TTC549 (cell line): ENCODE results near the gene CCN5.

Experiments used
- FAIRE-seq: peaks from 2 replicates; lab custom pipeline; 2012; peaks lifted over from hg19 to GRCh38; lab: Jason Lieb, UNC

CCN5 gene

DNA sequence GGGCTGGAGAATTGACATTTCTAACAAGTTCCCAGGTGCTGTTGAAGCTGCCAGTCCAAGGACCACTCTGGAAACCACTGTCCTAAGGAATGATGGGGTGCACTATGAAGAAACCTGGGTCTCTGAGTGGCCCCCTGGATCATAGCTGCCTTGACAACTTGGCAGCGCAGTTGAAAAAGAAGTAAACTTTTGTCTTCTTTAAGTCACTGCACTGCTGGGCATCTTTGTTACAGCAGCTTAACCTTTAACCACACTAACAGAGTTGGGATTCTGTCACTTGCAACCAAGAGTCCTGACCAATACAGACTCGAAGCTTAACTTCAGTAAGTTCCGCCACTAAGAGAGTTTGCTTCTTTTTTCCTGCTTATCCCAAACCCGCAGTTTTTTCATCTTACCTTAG, 21.9 kb downstream of the CCN5 start:
- no peak for FAIRE-seq

- no peak for FAIRE-seq
Observed at GRCh38 chr20:44738813-44739477, 23.8 kb downstream of the CCN5 start.

GRCh38 chr20:44739942-44740341, 24.8 kb downstream of the CCN5 start:
- no peak for FAIRE-seq

DNA sequence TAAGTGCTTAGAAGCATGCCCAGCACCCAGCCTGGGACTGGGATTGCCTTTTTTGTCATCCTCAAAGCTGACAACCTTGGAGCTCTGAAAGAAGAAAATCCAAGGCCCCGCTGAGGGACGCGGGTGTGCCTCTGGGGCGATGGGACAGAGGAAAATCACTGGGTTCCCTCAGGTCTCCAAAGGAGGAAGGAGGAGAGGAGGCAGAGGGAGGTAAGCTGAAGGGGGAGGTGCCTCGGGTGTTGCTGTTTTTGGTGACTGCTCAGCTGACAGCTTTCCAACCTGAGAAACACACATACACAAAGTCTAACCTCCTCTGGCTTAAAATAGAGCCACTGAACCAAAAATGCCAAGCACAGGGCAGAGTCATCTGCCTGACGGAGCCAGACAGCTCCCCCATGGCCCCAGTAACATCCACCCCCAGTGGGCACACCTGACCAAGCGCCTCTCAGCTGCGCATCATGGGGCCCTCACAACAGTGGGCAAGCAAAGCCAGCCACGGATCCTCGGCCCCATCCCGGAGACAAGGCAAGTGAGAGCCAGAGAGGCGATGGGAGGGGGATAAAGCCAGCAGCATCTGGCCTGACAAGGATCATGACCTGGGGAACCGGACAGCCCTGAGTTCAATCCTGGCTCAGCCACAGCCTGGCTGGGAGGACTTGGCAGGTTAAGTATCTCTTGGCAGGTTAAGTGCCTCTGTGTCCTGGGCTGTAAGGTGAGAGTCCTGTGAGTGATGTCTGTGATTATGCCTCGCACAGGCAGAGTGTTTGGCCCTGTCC, 27.3 kb downstream of the CCN5 start:
- FAIRE-seq: no peak

GRCh38 chr20:44743080-44743701, 28.0 kb downstream of the CCN5 start:
- no peak for FAIRE-seq

- FAIRE-seq: no peak
Observed at GRCh38 chr20:44743916-44744655, 28.9 kb downstream of the CCN5 start.

GRCh38 chr20:44745122-44745597, 30.0 kb downstream of the CCN5 start:
- FAIRE-seq: no peak

DNA sequence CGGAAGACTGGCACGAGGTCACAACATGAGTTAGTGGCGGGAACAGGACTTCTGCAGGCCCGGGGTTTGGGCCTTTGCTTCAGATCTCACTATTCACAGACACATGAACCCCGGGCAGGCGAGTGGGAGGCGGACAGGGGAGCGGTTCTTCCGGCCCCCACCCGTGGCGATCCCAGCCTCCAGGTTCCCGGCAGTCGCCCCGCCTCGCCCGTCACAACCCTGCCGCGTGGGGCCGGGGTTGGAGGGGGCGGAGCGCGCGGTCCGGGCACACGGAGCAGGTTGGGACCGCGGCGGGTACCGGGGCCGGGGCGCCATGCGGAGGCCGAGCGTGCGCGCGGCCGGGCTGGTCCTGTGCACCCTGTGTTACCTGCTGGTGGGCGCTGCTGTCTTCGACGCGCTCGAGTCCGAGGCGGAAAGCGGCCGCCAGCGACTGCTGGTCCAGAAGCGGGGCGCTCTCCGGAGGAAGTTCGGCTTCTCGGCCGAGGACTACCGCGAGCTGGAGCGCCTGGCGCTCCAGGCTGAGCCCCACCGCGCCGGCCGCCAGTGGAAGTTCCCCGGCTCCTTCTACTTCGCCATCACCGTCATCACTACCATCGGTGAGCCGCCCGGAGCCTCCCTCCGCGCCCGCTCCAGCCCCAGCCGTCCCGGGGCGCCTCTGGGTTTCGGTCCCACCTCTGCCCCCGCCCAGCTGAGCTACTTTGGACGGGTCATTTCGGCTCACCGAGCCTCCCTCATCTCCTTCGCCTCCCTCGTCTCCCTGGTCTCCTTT, 30.6 kb downstream of the CCN5 start, which contains the start of gene KCNK15:
TSS of gene KCNK15 (plus strand) at position 268 of the 769 bp plus-strand sequence. CDS start at position 314, 46 bp downstream.
- FAIRE-seq: no peak

- no peak for FAIRE-seq
Observed at GRCh38 chr20:44746367-44747165, 31.4 kb downstream of the CCN5 start.

DNA sequence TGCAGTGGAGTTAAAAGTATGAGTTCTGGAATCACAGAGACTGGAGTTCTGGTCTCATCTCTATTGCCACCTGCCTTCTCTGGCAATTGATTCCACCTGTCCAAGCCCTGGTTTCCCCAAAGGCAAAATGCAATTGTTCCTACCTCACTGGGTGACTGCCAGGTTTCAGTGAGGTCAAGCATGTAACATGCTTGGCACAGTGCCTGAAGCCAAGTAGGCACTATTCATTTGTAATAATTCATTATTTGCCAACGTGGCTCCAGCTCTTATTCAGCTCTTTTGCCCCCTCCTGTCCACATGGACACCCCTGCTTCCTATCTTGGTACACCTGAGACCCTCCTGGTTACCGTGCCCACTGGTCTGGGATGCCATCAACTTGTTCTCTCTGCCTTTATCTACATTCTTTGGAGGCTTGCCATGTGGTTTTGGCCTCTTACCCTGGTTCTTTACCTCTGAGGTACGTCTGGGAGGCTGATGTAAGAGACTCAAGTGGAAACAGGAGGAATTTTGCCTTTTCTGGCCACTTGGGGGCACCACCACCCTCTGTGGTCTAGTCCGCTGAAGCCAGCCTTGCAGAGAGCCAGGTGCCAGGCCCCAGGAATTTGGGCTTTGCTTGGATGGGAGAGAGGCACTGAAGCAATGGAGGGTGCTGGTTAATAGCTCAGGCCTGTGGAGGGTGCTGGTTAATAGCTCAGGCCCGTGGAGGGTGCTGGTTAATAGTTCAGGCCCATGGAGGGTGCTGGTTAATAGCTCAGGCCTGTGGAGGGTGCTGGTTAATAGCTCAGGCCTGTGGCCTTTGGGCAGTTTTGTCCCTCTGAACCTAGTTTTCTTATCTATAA, 32.2 kb downstream of the CCN5 start:
- FAIRE-seq: no peak

GRCh38 chr20:44748005-44748370, 32.8 kb downstream of the CCN5 start:
- no peak for FAIRE-seq

DNA sequence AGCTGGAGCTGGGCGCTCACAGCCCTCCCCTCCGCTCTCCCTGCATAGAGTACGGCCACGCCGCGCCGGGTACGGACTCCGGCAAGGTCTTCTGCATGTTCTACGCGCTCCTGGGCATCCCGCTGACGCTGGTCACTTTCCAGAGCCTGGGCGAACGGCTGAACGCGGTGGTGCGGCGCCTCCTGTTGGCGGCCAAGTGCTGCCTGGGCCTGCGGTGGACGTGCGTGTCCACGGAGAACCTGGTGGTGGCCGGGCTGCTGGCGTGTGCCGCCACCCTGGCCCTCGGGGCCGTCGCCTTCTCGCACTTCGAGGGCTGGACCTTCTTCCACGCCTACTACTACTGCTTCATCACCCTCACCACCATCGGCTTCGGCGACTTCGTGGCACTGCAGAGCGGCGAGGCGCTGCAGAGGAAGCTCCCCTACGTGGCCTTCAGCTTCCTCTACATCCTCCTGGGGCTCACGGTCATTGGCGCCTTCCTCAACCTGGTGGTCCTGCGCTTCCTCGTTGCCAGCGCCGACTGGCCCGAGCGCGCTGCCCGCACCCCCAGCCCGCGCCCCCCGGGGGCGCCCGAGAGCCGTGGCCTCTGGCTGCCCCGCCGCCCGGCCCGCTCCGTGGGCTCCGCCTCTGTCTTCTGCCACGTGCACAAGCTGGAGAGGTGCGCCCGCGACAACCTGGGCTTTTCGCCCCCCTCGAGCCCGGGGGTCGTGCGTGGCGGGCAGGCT, 35.1 kb downstream of the CCN5 start:
- no peak for FAIRE-seq

DNA sequence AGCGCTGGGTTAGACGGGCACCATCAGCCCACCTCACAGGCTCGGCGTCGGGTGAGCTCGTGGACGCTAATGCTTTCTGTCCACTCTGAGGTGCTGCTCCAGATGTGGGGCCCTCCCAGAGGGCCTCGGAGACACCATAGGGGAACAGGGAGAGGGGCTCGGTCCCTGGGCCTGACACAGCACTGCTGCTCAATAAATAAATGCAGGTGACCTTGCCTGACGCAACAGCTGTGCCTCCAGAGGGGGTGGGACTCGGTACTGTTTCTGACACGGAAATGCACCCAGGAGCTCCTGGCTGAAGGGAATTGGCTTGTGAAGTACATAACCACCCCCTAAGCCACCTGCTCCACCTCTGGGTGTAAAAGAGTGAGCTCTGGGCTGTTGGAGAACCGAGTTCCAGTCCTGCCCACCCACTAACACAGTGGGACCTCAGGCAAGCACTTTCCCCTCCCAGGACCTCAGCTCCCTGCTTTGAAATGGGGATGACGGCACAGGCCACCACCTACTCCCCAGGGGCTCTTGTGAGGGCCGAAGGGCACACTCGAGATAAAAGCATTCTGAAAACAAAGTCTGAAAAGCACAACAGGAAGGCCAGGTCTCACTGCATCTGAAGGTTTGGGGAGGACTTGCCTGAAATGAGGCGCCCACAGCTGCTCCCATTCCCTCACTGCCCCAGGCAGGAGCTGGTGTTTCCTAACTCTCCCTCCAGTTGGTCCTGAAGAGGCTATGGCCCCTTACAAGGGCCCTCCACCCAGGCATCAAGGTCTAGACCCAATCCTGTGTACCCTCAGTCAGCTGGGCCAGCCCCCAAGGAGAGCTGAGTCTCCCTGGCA, 37.1 kb downstream of the CCN5 start:
- no peak for FAIRE-seq

- FAIRE-seq: no peak
Observed at GRCh38 chr20:44754554-44754953, 39.4 kb downstream of the CCN5 start.

DNA sequence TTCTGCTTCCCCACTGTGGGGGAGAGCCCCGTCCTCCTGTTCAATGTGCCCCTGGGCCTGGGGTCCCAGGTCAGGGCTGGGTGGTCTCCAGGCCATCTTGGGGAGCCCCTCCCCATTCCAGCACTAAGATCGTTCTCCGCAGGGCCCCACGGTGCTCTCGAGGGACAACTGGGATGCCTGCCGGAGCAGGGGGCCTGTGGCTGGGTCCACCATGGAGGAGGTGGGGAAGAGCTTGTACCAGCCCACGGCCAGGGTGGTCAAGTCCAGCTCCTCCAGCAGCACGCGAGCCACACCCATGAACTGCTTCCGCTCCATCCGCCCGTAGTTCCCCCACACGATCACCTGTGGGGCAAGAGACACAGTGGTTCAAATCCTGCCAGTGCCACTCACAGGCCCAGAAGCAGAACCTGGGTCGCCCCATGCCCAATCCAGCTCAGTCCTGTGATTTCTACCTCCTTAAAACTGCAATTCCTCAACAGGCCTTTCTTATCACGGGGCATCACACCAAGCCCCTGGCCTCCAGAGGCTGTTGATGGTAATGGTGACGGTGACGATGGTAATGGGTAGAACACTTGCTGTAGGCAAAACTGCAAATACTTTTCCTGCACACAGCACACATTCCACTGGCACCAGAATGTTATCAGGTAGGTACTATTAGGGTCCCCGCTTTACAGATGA, 41.0 kb downstream of the CCN5 start:
- no peak for FAIRE-seq

GRCh38 chr20:44756956-44757355, 41.8 kb downstream of the CCN5 start:
- no peak for FAIRE-seq

DNA sequence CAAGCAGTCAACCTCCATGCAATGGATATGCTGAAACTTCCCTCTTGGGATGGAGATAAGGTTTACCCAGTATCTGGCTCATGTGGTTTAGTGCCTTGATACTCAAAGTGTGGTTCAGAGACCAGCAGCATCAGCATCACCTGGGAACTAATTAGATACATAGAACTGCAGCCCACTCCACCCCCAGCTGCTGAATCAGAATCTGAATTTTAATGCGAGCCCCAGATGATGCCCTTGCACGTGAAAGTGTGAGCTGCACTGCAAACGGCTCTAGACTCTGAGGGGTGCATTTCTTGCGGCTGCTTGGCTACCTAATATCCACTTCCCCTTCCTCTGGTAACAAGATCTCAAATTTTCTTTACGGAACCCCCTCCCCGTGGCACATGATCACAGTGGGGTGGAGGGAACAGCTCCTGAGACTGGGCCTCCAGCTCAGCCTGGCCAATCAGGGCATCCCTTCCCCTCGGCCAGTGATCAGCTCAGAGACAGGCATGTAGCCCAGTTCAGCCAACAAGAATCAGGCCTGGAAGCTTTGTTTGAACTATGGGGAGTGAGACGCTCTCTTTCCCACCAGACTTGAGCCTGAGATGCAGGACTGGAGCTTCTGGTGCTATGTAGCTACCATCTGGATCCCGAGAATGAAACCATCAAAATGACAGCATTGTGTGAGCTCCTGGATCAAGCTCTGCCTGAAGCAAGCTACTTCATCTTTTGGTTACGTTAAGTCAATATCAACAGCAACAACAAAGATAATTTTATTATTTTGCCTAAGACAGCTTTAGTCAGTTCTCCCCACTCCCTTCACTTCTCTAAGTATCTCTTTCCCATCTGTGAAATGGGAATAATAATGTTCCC, 43.3 kb downstream of the CCN5 start:
- no peak for FAIRE-seq
